Spleen (tissue), 3 donors: ENCODE measurements around the gene PLPP3.

Source experiments
- POLR2A ChIP-seq, 3 donors: fragments of 450-650 bp; IDR thresholded peaks; one replicate each; pipeline ENCODE4 v1.5.1; 2017; ENCODE audit warnings: antibody characterized with exemption in 3 of 3, mild to moderate bottlenecking in 1 of 3
- POLR2AphosphoS5 ChIP-seq, 3 donors: sonication (generic); formaldehyde crosslinking; IDR thresholded peaks; one replicate each; pipeline ENCODE4 v1.5.1; 2017; ENCODE audit warnings: antibody characterized with exemption in 3 of 3

DNA sequence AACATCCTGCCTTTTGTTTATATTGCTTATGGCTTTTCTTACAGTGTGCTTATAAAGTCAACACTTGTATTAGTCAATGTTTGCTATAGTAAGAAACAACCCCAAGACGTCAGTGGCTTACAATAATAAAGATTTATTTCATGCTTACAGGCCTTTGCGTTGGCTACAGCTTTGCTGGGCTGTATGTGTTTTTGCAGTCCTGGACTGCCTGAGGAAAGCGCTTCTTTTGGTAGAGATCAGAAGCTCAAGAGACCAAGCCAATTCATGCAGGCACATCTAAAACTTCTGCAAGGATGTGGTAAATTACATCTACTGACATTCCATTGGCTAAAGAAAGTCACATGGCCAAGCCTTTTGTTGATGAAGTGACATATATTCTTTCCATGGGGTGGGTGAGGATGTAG lies 48.3 kb upstream of the PLPP3 start:
- TF ChIP-seq POLR2AphosphoS5 (IDR thresholded peaks at IDR 0.05) (no peak), POLR2A (IDR thresholded peaks at IDR 0.05) (no peak)
